GM20431 (cell line): ENCODE data around the gene ARMC7.
"Not testable (repeated sequence)": the region's sequence is repeated elsewhere in the genome, so short reads cannot be mapped to it uniquely, and the experiment has no call there.

Experiments used
- in situ Hi-C: fragments of 300-500 bp; cut with MseI, MboI; formaldehyde crosslinking; loops from one replicate; pipeline ENCODE4 v1.15.0; 2020; ENCODE audit warnings: low sequenced_read_pairs; ENCODE audit not compliant: unreplicated experiment

ARMC7 gene

GRCh38 chr17:75146592-75146991 lies 36.8 kb downstream of the ARMC7 start:
- in situ Hi-C loops: no loop called here

- in situ Hi-C loops: no loop called here
Measured at GRCh38 chr17:75147878-75148546, 38.2 kb downstream of the ARMC7 start.

GRCh38 chr17:75151930-75152329 lies 42.2 kb downstream of the ARMC7 start:
- in situ Hi-C loops: no loop called here

GRCh38 chr17:75152523-75152921 lies 42.8 kb downstream of the ARMC7 start:
- in situ Hi-C loops: no loop called here

GRCh38 chr17:75152922-75153779 lies 43.4 kb downstream of the ARMC7 start:
- in situ Hi-C loops: no loop called here

GRCh38 chr17:75153780-75154194 lies 44.0 kb downstream of the ARMC7 start:
- in situ Hi-C loops: no loop called here

GRCh38 chr17:75154195-75155106 lies 44.7 kb downstream of the ARMC7 start, which contains the start of gene JPT1:
JPT1 (minus strand) TSS chr17:75154512; CDS start chr17:75154397, 115 bp downstream.
- in situ Hi-C loops: no loop called here

- in situ Hi-C loops: no loop called here
Measured at GRCh38 chr17:75155191-75155601, 45.4 kb downstream of the ARMC7 start.

GRCh38 chr17:75158480-75158879 lies 48.7 kb downstream of the ARMC7 start:
- in situ Hi-C loops: not testable (repeated sequence)

- in situ Hi-C loops: no loop called here
Measured at GRCh38 chr17:75159196-75160031, 49.6 kb downstream of the ARMC7 start.

- in situ Hi-C loops: no loop called here
Measured at GRCh38 chr17:75160211-75160610, 50.4 kb downstream of the ARMC7 start.

- in situ Hi-C loops: no loop called here
Measured at GRCh38 chr17:75163074-75163473, 53.3 kb downstream of the ARMC7 start.

GRCh38 chr17:75164606-75165005 lies 54.8 kb downstream of the ARMC7 start:
- in situ Hi-C loops: not testable (repeated sequence)

GRCh38 chr17:75168998-75169397 lies 59.2 kb downstream of the ARMC7 start:
- in situ Hi-C loops: no loop called here

- in situ Hi-C loops: no loop called here
Measured at GRCh38 chr17:75173526-75173925, 63.8 kb downstream of the ARMC7 start.

- in situ Hi-C loops: no loop called here
Measured at GRCh38 chr17:75174996-75175395, 65.2 kb downstream of the ARMC7 start.

GRCh38 chr17:75176625-75177024 lies 66.9 kb downstream of the ARMC7 start:
- in situ Hi-C loops: no loop called here

- in situ Hi-C loops: no loop called here
Measured at GRCh38 chr17:75178453-75178852, 68.7 kb downstream of the ARMC7 start.
